ENCODE measurements around the gene SLC2A13.

DNA sequence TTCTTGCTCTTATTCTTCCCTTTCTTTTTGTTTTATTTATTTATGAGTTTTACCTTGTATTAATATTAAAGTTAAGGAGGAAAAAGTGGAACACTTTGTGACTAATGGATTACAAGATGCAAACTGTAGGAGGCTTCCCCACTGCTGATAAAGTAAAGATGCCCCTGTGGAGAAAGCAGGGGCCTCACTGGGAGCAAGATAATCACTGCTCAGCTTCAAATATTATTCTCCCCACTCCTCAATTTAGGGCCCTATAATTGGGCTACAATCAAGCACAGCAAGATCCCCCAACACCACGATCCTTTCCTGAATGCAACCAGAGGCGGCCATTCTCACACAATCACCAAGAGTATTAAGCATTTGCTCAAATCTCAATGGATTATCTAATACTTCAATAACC, 149.2 kb downstream of the SLC2A13 start:
- TF ChIP-seq, protein P1, sequence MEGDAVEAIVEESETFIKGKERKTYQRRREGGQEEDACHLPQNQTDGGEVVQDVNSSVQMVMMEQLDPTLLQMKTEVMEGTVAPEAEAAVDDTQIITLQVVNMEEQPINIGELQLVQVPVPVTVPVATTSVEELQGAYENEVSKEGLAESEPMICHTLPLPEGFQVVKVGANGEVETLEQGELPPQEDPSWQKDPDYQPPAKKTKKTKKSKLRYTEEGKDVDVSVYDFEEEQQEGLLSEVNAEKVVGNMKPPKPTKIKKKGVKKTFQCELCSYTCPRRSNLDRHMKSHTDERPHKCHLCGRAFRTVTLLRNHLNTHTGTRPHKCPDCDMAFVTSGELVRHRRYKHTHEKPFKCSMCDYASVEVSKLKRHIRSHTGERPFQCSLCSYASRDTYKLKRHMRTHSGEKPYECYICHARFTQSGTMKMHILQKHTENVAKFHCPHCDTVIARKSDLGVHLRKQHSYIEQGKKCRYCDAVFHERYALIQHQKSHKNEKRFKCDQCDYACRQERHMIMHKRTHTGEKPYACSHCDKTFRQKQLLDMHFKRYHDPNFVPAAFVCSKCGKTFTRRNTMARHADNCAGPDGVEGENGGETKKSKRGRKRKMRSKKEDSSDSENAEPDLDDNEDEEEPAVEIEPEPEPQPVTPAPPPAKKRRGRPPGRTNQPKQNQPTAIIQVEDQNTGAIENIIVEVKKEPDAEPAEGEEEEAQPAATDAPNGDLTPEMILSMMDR (IDR thresholded peaks at IDR 0.05): no peak
- no peak for TF ChIP-seq POLR2A (IDR thresholded peaks at IDR 0.05)
